ENCODE results near the gene PPAT.

DNA sequence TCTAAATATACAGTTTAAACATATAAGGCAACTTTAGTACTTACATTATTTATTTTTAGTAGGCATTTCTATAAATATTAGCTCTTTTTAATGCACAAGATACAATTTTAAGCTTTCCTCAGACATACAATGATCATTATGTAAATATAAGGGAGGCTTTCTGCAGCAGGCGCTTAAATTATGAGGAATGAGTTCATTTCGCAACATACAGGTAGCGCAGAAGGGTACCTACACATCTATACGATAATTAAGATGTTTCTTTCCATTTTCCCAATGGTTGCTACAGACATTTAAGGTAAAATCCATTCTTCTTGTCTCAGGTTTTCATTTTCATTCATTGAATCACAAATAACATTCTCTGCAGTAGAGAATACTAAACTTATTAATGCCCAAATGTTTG lies 49.3 kb downstream of the PPAT start:
- TF ChIP-seq, protein P1, sequence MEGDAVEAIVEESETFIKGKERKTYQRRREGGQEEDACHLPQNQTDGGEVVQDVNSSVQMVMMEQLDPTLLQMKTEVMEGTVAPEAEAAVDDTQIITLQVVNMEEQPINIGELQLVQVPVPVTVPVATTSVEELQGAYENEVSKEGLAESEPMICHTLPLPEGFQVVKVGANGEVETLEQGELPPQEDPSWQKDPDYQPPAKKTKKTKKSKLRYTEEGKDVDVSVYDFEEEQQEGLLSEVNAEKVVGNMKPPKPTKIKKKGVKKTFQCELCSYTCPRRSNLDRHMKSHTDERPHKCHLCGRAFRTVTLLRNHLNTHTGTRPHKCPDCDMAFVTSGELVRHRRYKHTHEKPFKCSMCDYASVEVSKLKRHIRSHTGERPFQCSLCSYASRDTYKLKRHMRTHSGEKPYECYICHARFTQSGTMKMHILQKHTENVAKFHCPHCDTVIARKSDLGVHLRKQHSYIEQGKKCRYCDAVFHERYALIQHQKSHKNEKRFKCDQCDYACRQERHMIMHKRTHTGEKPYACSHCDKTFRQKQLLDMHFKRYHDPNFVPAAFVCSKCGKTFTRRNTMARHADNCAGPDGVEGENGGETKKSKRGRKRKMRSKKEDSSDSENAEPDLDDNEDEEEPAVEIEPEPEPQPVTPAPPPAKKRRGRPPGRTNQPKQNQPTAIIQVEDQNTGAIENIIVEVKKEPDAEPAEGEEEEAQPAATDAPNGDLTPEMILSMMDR (IDR thresholded peaks at IDR 0.05; ENCODE audit: insufficient read depth, low read depth, low read length) = no peak
- no peak for TF ChIP-seq EZH2 (IDR thresholded peaks at IDR 0.05; ENCODE audit: insufficient read depth, low read length)

Measured in astrocyte (in vitro differentiated cells and primary cell).